Upper lobe of left lung (tissue), 4 donors: ENCODE results near the gene RABL6.

Experiments used
- EP300 ChIP-seq, 4 donors: sonication (generic); formaldehyde crosslinking; IDR thresholded peaks; one replicate each; pipeline ENCODE4 v1.5.1; 2017; ENCODE audit warnings: antibody characterized with exemption in 4 of 4, control low read depth in 2 of 4
- POLR2A ChIP-seq, 4 donors: fragments of 450-650 bp; IDR thresholded peaks; one replicate each; pipeline ENCODE4 v1.5.1; 2016 to 2017; ENCODE audit warnings: antibody characterized with exemption in 4 of 4, mild to moderate bottlenecking in 2 of 4
- POLR2AphosphoS5 ChIP-seq, 2 donors: sonication (generic); formaldehyde crosslinking; IDR thresholded peaks; one replicate each; pipeline ENCODE4 v1.5.1; 2017; ENCODE audit warnings: antibody characterized with exemption in 2 of 2
- TF ChIP-seq, protein P1 (sequence below), 6 experiments: fragments of 450-650 bp in 4 of 6; fragments of 200-600 bp in 2 of 6; sonication (generic) in 2 of 6; IDR thresholded peaks; one replicate each; pipeline ENCODE4 v1.5.1; 2016 to 2019; ENCODE audit warnings: antibody characterized with exemption in 6 of 6

DNA sequence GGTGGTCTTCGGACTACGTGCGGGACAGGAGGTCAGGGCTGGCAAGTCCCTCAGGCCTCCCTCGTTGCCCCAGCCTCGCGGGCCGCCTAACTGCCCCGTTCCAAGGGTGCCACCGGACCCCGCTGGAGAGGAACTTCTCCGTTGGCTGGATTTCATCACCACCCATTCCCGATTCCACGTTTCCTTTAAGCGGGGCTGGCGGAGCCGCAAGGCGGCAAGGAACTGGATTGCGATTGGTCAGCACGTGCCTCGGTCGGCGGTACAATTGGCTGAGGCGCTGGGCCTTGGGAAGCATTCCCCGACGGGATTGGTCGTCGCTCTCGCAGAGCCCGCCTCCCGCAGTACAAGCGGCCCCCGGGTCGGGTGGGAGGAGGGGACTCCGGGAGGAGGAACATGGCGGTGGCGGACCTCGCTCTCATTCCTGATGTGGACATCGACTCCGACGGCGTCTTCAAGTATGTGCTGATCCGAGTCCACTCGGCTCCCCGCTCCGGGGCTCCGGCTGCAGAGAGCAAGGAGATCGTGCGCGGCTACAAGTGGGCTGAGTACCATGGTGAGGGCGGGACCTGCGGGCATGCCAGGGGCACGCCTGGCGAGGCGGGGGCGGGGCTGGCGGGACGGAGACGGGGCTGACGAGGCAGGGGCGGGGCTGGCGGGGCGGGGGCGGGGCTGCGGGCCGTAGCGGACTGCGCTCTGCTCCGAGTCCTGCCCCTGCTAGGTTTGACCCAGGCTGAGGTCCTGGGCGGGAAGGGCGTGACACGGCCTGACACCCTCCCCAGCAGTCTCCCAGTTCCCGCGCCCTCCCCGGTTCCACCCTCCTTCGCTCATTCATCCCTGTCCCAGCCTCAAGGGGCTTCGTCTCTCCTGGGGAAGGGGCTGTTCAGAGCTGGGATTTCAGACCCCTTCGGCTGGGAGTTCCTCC, 41.6 kb downstream of the RABL6 start, which contains the start of gene PHPT1:
- TF ChIP-seq POLR2AphosphoS5 (IDR thresholded peaks at IDR 0.05) (peak; percentile 87 to 89), POLR2A (IDR thresholded peaks at IDR 0.05) (peak in 3 of 4 donors; percentile 49 to 93 (median 64)), EP300 (IDR thresholded peaks at IDR 0.05) (no peak)
- TF ChIP-seq, protein P1, sequence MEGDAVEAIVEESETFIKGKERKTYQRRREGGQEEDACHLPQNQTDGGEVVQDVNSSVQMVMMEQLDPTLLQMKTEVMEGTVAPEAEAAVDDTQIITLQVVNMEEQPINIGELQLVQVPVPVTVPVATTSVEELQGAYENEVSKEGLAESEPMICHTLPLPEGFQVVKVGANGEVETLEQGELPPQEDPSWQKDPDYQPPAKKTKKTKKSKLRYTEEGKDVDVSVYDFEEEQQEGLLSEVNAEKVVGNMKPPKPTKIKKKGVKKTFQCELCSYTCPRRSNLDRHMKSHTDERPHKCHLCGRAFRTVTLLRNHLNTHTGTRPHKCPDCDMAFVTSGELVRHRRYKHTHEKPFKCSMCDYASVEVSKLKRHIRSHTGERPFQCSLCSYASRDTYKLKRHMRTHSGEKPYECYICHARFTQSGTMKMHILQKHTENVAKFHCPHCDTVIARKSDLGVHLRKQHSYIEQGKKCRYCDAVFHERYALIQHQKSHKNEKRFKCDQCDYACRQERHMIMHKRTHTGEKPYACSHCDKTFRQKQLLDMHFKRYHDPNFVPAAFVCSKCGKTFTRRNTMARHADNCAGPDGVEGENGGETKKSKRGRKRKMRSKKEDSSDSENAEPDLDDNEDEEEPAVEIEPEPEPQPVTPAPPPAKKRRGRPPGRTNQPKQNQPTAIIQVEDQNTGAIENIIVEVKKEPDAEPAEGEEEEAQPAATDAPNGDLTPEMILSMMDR (IDR thresholded peaks at IDR 0.05): peak in 2 of 6 experiments; percentile 6 to 9
